Thymus (tissue), 11 donors: Measurements from ENCODE around the gene CA7. TPM values are rescaled to one million over a fixed set of nuclear protein-coding genes. Genes with fewer than 3 reads are reported as not detected.

Source experiments
- DNase-seq, 9 donors: peaks; one replicate each; pipeline ENCODE4 v3.0.0-alpha.2; 2013; ENCODE audit warnings: low spot score in 9 of 9, low read depth in 6 of 9, missing footprints in 1 of 9
- H3K27ac ChIP-seq, 2 donors: one replicate each; pipeline ENCODE4 v1.5.1; 2013; ENCODE audit warnings: control low read depth in 1 of 2, low read depth in 1 of 2, low read length in 1 of 2, mild to moderate bottlenecking in 1 of 2, moderate library complexity in 1 of 2
- H3K27me3 ChIP-seq, 2 donors: one replicate each; pipeline ENCODE4 v1.5.1; 2013; ENCODE audit warnings: low read length in 1 of 2; ENCODE audit not compliant: control insufficient read depth in 2 of 2, insufficient read depth in 1 of 2
- H3K36me3 ChIP-seq, 2 donors: one replicate each; pipeline ENCODE4 v1.5.1; 2013; ENCODE audit warnings: low read length in 1 of 2, mild to moderate bottlenecking in 1 of 2, moderate library complexity in 1 of 2; ENCODE audit not compliant: control insufficient read depth in 2 of 2, insufficient read depth in 2 of 2
- H3K4me1 ChIP-seq, 2 donors: one replicate each; pipeline ENCODE4 v1.5.1; 2013; ENCODE audit warnings: low read length in 2 of 2; ENCODE audit not compliant: control insufficient read depth in 2 of 2, insufficient read depth in 2 of 2
- H3K4me3 ChIP-seq, 2 donors: one replicate each; pipeline ENCODE4 v1.5.1; 2013; ENCODE audit warnings: low read length in 2 of 2, control low read depth in 1 of 2, mild to moderate bottlenecking in 1 of 2
- H3K9me3 ChIP-seq, 2 donors: one replicate each; pipeline ENCODE4 v1.5.1; 2013; ENCODE audit warnings: low read length in 1 of 2, mild to moderate bottlenecking in 1 of 2; ENCODE audit not compliant: control insufficient read depth in 2 of 2, insufficient read depth in 1 of 2
- WGBS: extraction: QIAGEN DNeasy Blood & Tissue Kit; methylation state at CpG from one replicate; pipeline ENCODE4 v1.1.7; 2013; 5-methylcytosine and 5-hydroxymethylcytosine counted together
- polyA plus RNA-seq: library from polyadenylated mRNA; stranded (reverse); fragments of 200-250 nt; gene quantifications from one replicate; pipeline ENCODE4 v1.2.3, GENCODE V29; 2013
- total RNA-seq: library from RNA; stranded (reverse); fragments of 120-200 nt; gene quantifications from one replicate; pipeline ENCODE4 v1.2.4, GENCODE V29; 2013
- donor health status: healthy.

The CA7 gene
- total and polyA plus RNA-seq, 2 donors = 0.19 to 0.80 TPM

DNA sequence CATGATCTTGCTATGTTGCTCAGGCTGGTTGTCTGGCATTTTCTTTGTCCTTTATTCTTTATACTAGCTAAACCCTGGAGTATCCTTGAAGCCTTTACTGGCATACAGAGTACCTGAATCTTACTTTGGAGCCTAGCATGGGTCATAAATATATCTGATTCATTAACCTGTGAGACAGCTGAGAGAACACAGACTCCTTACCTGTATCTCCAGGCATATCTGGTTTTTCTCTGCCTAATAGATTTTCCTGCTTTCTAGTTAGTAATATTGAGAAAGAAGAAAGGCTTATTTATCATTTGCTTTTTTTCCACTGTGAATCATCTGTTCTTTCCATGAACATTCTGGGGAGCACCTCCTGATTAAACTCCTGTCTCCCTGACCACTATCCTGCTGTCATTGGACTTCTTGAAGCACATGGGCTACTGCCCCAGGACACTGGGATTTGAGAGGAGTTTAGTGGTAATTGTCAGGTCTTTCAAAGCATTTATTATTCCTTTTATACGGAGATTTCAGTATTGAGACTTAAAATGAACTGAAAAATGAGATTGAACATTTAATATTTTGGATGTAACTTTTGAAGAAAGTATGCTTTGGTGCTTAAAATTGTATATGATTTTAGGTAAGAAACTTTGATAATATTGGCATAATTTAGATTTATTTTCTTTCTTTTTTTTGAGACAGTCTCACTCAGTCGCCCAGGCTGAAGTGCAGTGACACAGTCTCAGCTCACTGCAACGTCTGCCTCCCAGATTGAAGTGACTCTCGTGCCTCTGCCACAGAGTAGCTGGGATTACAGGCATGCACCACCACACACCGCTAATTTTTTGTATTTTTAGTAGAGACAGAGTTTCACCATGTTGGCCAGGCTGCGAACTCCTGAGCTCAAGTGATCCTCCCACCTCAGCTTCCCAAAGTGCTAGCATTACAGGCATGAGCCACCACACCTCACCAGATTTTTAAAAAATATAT, 44.7 kb downstream of the CA7 start:
- H3K36me3 ChIP-seq = peaks cover 15 to 21% of the 10 kb centered on the region in 2 donors
- DNase-seq = no peak
- H3K4me1 ChIP-seq = no peaks in the 10 kb centered on the region
- no peak overlapping the region for H3K27ac ChIP-seq
- no peak overlapping the region for H3K4me3 ChIP-seq
- no peaks in the 10 kb centered on the region for H3K9me3 ChIP-seq
- no peaks in the 10 kb centered on the region for H3K27me3 ChIP-seq
- WGBS = 95% methylated on average over 6 of the region's 6 CpGs

DNA sequence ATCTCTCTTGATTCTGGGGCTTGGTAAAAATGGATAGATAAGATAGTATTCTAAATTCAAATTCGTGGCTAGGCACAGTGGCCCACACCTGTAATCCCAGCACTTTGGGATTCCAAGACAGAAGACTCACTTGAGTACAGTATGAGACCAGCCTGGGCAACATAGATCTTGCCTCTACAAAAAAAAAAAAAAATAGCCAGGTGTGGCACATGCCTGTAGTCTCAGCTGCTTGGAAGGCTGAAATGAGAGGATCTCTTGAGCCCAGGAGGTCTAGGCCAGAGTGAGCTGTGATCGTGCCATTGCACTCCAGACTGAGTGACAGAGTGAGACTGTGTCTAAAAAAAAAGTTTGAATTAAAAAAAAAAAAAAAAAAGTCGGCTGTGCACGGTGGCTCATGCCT, 45.4 kb downstream of the CA7 start:
- Histone ChIP-seq H3K27ac (no peak overlapping the region), H3K27me3 (no peaks in the 10 kb centered on the region), H3K4me3 (no peak overlapping the region), H3K4me1 (no peaks in the 10 kb centered on the region), H3K9me3 (no peaks in the 10 kb centered on the region), H3K36me3 (peaks cover 11 to 16% of the 10 kb centered on the region in 2 donors)
- 87% methylated on average over 4 of the region's 4 CpGs for WGBS
- no peak for DNase-seq

DNA sequence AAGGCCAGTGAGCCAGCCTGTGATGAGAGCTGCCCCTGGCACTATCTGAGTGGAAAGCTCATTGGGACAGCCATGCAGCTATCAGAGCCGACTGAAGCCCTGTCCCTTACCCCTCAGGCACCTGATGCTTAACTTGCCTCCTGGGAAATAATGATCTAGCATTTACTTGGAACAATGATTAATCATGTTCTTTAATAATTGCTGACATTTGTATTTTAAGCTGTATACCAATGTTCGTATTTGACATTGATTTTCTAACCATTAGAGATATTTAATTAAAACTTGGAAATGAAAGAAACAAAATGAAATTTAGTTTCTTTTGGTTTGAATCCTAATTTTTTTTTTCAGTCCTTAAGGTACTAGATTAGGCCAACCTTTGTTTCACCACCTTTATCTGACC, 46.6 kb downstream of the CA7 start:
- Histone ChIP-seq H3K4me3 (no peak overlapping the region), H3K4me1 (no peaks in the 10 kb centered on the region), H3K9me3 (no peaks in the 10 kb centered on the region), H3K27me3 (no peaks in the 10 kb centered on the region), H3K36me3 (peaks cover 0 to 5% of the 10 kb centered on the region in 2 donors), H3K27ac (no peak overlapping the region)
- 96% methylated on average over 2 of the region's 2 CpGs for WGBS
- DNase-seq = no peak

DNA sequence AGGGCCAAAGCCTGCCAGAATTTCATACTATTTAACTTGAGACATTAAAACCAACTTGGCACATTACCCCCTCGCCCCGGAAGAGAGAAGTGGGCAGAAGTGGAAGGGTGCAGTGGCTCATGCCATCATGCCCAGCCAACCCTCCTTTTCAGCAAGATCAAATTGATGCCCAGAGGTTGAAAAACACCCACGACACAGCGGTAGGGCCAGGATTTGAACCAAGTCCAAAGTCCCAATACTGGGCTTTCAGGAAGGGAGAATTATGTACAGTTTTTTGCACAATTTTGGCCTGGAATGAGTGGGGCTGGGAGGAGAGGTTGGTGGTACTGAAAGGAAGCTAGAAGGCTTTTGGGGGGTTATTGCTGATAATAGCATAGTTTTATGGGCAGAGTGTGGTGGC, 47.1 kb downstream of the CA7 start:
- Histone ChIP-seq H3K27ac (no peak overlapping the region), H3K4me1 (no peaks in the 10 kb centered on the region), H3K36me3 (peaks cover 0 to 2% of the 10 kb centered on the region in 2 donors), H3K9me3 (no peaks in the 10 kb centered on the region), H3K4me3 (no peak overlapping the region), H3K27me3 (no peaks in the 10 kb centered on the region)
- DNase-seq = no peak
- WGBS = 98% methylated on average over 4 of the region's 4 CpGs

DNA sequence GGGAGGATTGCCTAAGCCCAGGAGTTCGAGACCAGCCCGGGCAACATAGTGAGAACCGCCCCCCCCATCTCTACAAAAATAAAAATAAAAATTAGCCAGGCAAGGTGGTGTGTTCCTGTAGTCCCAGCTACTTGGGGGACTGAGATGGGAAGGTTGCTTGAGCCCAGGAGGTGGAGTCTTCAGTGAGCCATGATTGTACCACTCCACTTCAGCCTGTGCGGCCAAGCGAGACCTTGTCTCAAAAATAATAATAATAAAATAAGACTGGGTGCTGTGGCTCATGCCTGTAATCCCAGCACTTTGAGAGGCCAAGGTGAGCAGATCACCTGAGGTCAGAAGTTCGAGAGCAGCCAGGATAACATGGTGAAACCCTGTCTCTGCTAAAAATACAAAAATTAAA, 47.6 kb downstream of the CA7 start:
- DNase-seq = no peak
- Histone ChIP-seq H3K27ac (no peak overlapping the region), H3K9me3 (no peaks in the 10 kb centered on the region), H3K27me3 (no peaks in the 10 kb centered on the region), H3K4me3 (no peak overlapping the region), H3K36me3 (peaks cover 0 to 2% of the 10 kb centered on the region in 2 donors), H3K4me1 (no peaks in the 10 kb centered on the region)
- 87% methylated on average over 6 of the region's 6 CpGs for WGBS

DNA sequence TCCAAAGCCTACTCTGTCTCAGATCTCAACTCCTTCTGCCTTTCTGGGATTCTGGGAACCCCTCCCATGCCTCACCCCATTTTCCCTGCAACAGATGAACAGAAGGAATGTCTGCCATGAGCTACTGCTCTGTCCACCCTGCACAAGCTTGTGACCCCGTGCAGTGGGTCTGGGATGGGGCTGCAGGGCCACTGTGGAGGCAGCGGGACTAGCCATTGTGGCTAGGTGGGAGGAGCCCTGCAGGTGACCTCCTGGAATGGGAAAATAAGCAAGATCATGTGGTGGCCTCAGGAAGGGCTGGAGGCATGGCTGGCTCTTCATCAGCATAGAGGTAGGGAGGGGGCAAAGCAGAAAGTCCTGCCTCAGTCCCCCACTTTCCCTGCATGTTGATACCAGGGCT, 49.8 kb downstream of the CA7 start:
- Histone ChIP-seq H3K4me1 (no peaks in the 10 kb centered on the region), H3K27me3 (no peaks in the 10 kb centered on the region), H3K9me3 (no peaks in the 10 kb centered on the region), H3K36me3 (no peaks in the 10 kb centered on the region), H3K4me3 (no peak overlapping the region), H3K27ac (no peak overlapping the region)
- DNase-seq = no peak
- WGBS = 74% methylated on average over 2 of the region's 2 CpGs

DNA sequence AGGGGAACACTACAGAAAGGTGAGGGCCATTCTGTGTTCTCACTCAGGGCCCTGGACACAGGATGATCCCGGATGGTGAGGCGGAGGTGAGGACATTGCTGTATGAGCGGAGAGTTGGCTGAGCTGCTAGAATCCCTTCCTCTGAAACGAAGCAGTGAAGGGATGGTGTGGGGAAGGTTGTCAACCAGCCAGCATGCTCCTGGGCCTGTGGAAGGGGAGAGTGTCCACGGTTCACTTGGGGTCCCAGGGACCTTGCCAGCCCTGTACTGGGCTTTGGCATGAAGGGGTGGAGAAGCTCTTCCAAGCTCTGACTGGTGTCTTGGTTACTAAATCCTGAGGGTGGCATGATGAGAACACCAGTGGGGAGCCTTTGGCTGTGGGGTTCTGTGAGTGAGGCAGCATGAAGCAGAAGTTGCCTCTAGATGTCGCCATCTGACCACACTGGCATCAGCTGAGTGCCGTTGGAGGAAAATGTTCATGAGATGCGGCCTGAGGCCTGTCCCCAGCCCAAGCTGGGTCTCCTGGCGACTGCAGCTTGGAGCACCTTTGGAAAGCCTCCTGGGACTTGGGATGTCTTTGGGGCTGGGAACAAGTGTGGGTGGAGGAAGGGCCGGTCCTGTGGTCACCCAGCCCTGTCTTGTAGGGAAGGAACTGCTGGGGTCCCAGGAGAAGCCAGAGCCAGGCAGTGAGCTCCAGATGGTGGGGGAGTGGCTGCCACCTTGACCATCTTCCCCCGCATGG, 50.9 kb downstream of the CA7 start:
- DNase-seq = peak in 5 of 9 donors; percentile 37 to 72 (median 55)

DNA sequence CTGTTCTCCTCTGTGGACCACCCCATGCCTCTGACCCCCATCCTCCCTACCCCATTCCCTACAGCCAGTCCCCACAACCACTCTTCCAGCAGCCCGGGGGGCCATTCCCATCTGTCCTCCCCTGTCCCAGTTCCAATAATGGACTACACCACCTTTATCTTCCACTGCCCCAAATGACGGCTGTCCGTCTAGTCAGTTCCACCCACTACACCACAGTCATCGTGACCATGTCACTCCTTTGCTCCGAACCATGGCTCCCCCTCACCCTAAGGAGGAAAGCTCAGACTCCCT, 51.4 kb downstream of the CA7 start:
- no peak for DNase-seq
- Histone ChIP-seq H3K9me3 (no peaks in the 10 kb centered on the region), H3K4me3 (no peak overlapping the region), H3K27ac (no peak overlapping the region), H3K36me3 (no peaks in the 10 kb centered on the region), H3K4me1 (no peaks in the 10 kb centered on the region), H3K27me3 (peaks cover 0 to 8% of the 10 kb centered on the region in 2 donors)
- WGBS = 98% methylated on average over 5 of the region's 5 CpGs

More for the DNA sequence above, 50.9 kb downstream of the CA7 start:
- Histone ChIP-seq H3K36me3 (no peaks in the 10 kb centered on the region), H3K27me3 (peaks cover 0 to 4% of the 10 kb centered on the region in 2 donors), H3K27ac (no peak overlapping the region), H3K4me1 (no peaks in the 10 kb centered on the region), H3K4me3 (no peak overlapping the region), H3K9me3 (no peaks in the 10 kb centered on the region)
- whole genome bisulfite sequencing = 64% methylated on average over 11 of the region's 11 CpGs

DNA sequence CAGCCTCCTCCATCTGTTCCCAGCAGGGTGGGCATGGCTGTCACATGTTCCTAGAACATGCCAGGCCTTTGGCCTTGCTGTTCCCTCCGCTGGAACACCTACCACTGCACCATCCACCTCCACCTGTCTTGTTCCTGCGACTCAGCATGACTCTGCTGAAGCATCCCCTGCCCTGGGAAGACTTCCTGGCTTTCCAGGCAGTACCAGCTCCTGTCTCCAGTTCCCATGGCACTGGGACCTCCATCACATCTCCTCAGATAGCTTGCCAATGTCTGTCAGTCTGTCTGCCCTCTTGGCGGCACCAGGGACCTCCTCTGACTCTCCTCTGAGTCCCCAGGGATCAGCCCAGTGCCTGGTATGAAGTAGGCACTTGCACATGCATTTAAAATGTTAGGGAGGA, 51.8 kb downstream of the CA7 start:
- Histone ChIP-seq H3K27ac (no peak overlapping the region), H3K4me1 (no peaks in the 10 kb centered on the region), H3K36me3 (no peaks in the 10 kb centered on the region), H3K4me3 (no peak overlapping the region), H3K27me3 (peaks cover 0 to 11% of the 10 kb centered on the region in 2 donors), H3K9me3 (no peaks in the 10 kb centered on the region)
- WGBS = 96% methylated on average over 3 of the region's 3 CpGs
- no peak for DNase-seq
